SHP77 (cell line): ENCODE measurements around the gene STX18.

Experiments
- DNase-seq, 2 experiments: peaks; one replicate each; lab custom pipeline; 2025; lab: John Stamatoyannopoulos, UW

STX18 gene

GRCh38 chr4:4398430-4398829, 143.4 kb downstream of the STX18 start:
- no peak for DNase-seq

GRCh38 chr4:4397441-4397819, 144.4 kb downstream of the STX18 start:
- no peak for DNase-seq

- no peak for DNase-seq
Observed at GRCh38 chr4:4396628-4397440, 145.0 kb downstream of the STX18 start.

DNA sequence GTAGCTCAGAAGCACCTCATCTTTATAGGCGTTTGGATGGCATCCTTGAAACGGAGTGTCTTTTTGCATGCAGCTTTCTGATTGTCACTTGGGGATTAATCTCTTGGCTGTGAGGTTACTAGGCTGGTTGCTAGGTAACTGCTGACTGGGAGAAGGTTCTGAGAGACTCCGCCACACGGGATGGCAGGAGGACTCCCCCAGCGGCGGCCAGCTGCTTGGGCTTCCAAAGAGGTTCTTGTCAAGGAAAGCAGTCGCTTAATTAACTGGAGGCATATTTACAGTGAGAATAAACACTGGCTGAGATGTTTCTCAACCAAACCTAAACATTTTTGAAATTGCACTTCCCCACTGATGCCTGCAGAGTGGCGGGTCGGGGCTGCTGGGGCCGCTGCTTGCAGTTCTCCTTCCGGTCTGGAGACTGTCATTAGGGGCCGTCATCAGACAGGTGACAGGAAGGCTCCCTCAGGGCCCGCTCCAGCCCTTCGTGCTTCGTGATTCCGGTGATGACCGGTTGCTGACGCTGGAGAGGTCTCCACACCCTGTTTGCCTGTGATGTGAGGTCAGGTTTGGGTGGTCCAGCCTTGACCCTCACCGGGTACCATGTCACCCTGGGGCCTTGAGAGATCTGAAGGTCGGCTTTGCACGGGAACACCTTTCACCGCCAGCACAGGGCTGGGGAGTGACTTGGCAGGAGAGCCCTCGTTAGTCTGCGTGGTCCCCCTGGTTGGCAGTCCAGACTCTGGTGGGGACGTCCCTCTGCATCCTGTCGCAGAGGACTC, 145.8 kb downstream of the STX18 start:
- peak; percentile 11 to 23 for DNase-seq

DNA sequence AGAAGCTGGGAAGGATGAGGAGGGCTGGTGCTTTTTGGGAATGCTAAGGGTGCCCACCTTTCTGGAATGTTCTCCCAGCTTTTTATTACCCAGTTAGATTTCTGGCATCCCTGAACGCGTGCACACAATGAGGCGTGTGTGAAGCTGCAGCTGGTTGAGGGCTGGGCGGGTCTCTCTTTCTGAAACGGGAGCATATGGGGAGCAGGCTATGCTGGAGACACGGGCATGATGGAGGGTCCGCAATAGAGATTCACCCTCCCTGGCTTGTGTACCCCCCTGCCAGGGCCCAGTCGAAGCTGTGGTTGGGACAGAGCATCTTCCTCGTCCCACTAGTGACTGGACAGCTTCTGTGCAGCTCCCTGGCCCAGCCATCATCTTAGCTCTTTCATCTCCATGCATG, 146.5 kb downstream of the STX18 start:
- no peak for DNase-seq

DNA sequence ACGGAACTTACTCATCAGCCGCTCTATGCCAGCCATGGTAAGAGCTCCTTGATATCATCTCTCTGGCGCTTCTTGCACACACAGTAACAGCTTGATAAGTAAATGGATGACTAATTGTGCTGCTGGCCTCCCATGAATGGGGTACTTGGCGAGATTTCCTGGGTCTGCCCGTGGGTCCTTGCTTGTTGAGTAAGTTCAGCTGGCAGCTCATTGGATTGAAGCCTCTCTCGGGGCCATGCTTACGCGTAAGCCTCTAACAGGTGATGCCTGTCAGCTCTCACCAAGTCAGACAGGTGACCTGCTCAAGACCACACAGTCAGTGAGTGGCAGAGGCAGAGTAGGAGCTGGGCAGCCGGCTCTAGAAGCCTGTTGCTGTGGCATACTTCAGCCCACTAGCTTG, 147.2 kb downstream of the STX18 start:
- DNase-seq = no peak

GRCh38 chr4:4392501-4393183, 149.2 kb downstream of the STX18 start:
- DNase-seq = no peak

GRCh38 chr4:4391866-4392265, 150.0 kb downstream of the STX18 start:
- no peak for DNase-seq

DNA sequence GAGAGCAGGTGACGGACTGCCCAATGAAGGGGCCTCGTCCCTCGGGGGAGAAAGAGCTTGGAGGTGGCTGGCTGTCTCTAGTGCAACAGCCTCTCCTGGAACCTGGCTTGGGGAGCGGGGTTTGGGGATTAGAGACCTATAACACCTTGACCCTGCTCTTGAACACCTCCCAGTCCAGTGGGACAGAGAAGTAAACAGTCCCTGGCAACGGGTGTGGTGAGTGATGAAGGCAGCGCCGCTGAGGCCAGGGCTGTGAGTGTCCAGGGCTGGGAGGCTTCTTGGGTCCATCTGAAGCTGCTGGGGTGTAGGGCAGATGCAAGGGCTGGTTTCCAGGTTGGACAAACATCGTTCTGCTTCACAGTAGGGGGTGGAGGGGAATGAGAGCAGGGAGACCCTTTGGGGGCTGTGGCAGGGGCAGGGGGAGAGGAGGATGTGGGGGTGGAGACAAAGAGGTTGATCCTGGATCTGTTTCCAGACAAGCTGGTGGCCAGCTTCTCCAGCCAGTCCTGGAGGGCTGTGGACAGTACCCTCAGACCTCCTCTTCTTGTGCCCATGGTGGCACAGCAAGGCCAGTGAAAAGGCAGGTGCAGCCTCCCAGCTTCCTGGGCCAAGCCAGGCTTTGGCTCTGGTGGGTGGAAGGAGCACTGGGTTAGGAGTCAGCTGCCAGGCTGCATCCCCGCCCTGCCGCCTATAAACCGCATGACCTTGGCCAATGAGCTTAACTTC, 151.2 kb downstream of the STX18 start:
- no peak for DNase-seq

GRCh38 chr4:4390046-4390445, 151.8 kb downstream of the STX18 start:
- DNase-seq = no peak

- no peak for DNase-seq
Observed at GRCh38 chr4:4388836-4389575, 152.8 kb downstream of the STX18 start.

GRCh38 chr4:4388311-4388790, 153.5 kb downstream of the STX18 start:
- no peak for DNase-seq

GRCh38 chr4:4387531-4388310, 154.1 kb downstream of the STX18 start:
- DNase-seq = no peak

DNA sequence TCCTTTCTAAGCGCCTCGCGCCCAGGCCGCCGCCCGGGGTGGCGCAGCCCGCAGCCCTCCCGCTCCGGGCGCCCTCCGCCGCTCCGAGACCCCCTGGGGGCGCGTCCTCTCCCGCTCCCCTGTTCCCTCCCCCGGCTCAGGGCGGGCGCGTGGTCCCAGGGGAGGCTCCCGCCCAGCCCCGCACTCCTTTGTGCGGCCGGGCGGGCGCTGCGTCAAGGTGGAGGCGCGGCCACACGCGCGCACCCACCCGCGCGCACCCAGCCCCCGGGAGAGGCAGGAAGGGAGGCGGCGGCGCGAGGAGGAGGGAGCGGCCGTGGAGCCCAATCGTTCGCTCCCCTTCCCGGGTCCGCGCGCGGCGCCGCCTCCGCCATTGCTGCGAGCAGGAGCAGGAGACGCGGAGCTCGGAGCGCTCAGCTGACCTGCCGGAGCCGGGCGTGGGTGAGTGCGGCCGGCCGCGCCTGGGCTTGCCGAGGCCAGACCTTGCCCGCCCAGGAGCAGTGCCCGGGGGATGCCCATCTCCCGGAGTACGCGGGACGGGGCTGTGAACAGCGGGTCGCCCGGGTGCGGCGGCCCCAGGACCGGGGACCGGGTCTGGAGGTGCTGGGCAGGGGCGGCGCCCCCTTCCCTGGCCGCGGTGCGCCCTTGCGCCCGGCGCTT, 155.0 kb downstream of the STX18 start, which contains the start of gene NSG1:
TSS of gene NSG1 (plus strand) at position 367 of the 657 bp plus-strand sequence. CDS start 528 bp downstream, outside the sequence.
- no peak for DNase-seq

- no peak for DNase-seq
Observed at GRCh38 chr4:4386296-4386735, 155.5 kb downstream of the STX18 start.

DNA sequence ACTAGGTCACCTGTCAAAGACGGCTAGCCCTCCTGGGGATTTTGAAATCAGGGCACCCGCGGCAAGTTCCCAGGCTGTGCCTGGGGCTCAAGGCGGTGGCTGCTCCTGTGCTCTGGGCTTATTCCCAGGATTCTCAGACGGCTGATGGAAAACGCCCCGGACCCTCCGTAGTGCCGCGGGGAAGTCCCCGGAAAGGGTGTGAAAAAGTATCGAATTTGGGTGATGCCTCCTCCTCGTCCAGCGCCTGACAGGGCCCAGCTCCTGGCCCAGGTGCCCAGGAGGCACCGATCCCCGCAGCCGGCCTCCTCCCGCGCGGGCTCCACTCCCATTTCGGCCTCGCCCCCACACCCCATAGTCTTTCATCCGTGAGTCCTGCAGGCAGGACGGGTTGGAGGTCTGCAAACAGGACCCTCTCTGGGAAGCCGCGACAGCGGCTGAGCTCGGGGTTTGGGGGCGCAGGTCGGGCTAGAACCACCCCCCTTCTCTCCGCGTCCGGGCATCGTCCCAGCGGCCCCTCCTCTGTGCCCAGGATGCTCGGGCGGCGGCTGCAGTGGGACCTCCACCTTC, 156.0 kb downstream of the STX18 start:
- DNase-seq = no peak

DNA sequence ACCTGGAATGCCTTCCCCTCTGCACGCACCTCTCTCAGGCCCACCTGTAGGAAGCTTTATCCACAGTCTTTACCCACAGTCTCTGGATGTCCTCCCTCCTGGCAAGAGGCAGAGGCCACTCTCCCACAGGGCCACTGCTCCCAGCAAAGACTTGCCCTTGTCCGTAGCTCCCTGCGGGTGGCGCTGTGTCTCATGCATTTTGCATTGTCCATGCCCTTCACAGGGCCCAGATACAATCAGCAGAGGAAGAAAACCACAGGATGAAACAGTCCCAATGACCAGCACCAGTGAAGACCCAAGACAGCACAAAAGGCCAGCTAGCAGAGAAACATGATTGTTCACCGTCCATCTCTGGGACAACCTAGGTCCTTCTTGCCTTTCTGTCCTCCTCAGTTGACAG, 157.0 kb downstream of the STX18 start:
- DNase-seq = peak in 1 of 2 experiments; percentile 27

GRCh38 chr4:4383085-4383484, 158.8 kb downstream of the STX18 start:
- DNase-seq = no peak

- no peak for DNase-seq
Observed at GRCh38 chr4:4379540-4380087, 162.2 kb downstream of the STX18 start.
